ENCODE data around the gene DENND1A. TPM values are rescaled to one million over a fixed set of nuclear protein-coding genes. Genes with fewer than 3 reads are reported as not detected.

DENND1A gene
- total RNA-seq, 1 donor from 2014 or later = 48.1 TPM

GRCh38 chr9:123825342-123826060, 104.4 kb downstream of the DENND1A start:
- peaks cover 30% of the 10 kb centered on the region for H3K79me2 ChIP-seq (ENCODE audit: low read depth)
- no peak overlapping the region for H3K4me2 ChIP-seq
- no peak overlapping the region for H3K4me3 ChIP-seq
- peaks cover 6% of the 10 kb centered on the region for H3K4me1 Mint-ChIP-seq
- no peaks in the 10 kb centered on the region for H4K20me1 ChIP-seq (ENCODE audit: low read depth)
- H2AFZ ChIP-seq (replicated peaks) = no peak overlapping the region
- H3K27me3 ChIP-seq = no peaks in the 10 kb centered on the region
- H3K27ac Mint-ChIP-seq = no peak overlapping the region
- peaks cover 10% of the 10 kb centered on the region for H3K36me3 Mint-ChIP-seq
- peaks cover 6% of the 10 kb centered on the region for H3F3A ChIP-seq (ENCODE audit: low read depth)
- peaks cover 2% of the 10 kb centered on the region for H3K27me3 Mint-ChIP-seq (ENCODE audit: insufficient read depth, low read depth)
- peak; percentile 18 for DNase-seq (ENCODE audit: low spot score)
- no peak overlapping the region for H3K9ac ChIP-seq
- H3K9me3 Mint-ChIP-seq = peaks cover 31% of the 10 kb centered on the region
- H3K9me3 ChIP-seq (ENCODE audit: low read depth) = peaks cover 18% of the 10 kb centered on the region
- TF ChIP-seq, protein P1, sequence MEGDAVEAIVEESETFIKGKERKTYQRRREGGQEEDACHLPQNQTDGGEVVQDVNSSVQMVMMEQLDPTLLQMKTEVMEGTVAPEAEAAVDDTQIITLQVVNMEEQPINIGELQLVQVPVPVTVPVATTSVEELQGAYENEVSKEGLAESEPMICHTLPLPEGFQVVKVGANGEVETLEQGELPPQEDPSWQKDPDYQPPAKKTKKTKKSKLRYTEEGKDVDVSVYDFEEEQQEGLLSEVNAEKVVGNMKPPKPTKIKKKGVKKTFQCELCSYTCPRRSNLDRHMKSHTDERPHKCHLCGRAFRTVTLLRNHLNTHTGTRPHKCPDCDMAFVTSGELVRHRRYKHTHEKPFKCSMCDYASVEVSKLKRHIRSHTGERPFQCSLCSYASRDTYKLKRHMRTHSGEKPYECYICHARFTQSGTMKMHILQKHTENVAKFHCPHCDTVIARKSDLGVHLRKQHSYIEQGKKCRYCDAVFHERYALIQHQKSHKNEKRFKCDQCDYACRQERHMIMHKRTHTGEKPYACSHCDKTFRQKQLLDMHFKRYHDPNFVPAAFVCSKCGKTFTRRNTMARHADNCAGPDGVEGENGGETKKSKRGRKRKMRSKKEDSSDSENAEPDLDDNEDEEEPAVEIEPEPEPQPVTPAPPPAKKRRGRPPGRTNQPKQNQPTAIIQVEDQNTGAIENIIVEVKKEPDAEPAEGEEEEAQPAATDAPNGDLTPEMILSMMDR (IDR thresholded peaks at IDR 0.05) = peak; percentile 20
- TF ChIP-seq EZH2 (IDR thresholded peaks at IDR 0.05) = no peak
- H3K4me1 ChIP-seq = no peaks in the 10 kb centered on the region
- H3K4me3 Mint-ChIP-seq = no peak overlapping the region
- peaks cover 23% of the 10 kb centered on the region for H3K36me3 ChIP-seq
- no peak overlapping the region for H3K27ac ChIP-seq

DNA sequence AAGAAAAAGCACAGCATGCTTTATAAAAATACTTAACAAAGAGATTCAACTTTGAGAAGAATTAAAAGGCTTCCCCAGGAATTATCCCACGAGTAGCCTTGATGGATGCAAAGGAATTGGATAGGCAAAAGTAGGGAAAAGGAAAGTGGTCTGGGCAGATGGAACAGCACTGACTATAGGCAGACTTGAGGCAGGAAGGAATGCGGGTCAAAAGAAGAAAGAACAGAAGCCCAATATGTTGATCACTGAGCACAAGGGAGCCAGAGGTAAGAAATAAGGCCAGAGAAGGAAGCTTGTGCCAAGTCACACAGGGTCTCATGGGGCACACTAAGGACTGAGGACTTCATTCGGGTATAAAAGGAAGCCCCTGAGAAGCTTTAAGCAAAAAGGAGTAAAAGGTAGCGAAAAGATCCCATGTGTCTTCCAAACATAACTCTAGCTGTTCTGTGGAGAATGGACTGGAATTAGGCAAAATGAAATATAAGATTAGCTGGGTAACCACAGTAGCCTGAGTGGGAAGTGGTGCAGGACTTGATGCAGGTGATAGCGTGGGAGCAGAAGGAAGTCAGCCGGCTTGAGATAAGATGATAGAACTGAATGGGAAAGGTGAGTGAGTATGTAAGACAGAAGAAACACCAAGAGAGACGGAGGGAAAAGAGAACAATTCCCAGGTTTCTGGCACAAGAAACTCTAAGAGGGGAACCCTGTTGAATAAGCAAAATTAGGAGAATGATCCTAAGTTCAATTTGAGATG, 106.6 kb downstream of the DENND1A start:
- no peak overlapping the region for H3K27ac Mint-ChIP-seq
- H3K4me1 ChIP-seq = no peaks in the 10 kb centered on the region
- H3K27me3 Mint-ChIP-seq (ENCODE audit: insufficient read depth, low read depth) = peaks cover 2% of the 10 kb centered on the region
- H3K9ac ChIP-seq = no peak overlapping the region
- H3K79me2 ChIP-seq (ENCODE audit: low read depth) = peaks cover 20% of the 10 kb centered on the region
- no peaks in the 10 kb centered on the region for H4K20me1 ChIP-seq (ENCODE audit: low read depth)
- no peak overlapping the region for H3K4me2 ChIP-seq
- H3K4me1 Mint-ChIP-seq = peaks cover 6% of the 10 kb centered on the region
- H2AFZ ChIP-seq (replicated peaks) = no peak overlapping the region
- peaks cover 14% of the 10 kb centered on the region for H3K9me3 Mint-ChIP-seq
- H3K27ac ChIP-seq = no peak overlapping the region
- peaks cover 3% of the 10 kb centered on the region for H3K36me3 ChIP-seq
- peaks cover 4% of the 10 kb centered on the region for H3K36me3 Mint-ChIP-seq
- H3K4me3 Mint-ChIP-seq = no peak overlapping the region
- peaks cover 6% of the 10 kb centered on the region for H3F3A ChIP-seq (ENCODE audit: low read depth)
- TF ChIP-seq, protein P1 (IDR thresholded peaks at IDR 0.05) = no peak
- TF ChIP-seq EZH2 (IDR thresholded peaks at IDR 0.05) (no peak), EZH2phosphoT487 (IDR thresholded peaks at IDR 0.05) (no peak)
- peaks cover under 1% of the 10 kb centered on the region for H3K9me3 ChIP-seq (ENCODE audit: low read depth)
- H3K4me3 ChIP-seq = no peak overlapping the region
- H3K27me3 ChIP-seq = no peaks in the 10 kb centered on the region
- DNase-seq (ENCODE audit: low spot score) = no peak

DNA sequence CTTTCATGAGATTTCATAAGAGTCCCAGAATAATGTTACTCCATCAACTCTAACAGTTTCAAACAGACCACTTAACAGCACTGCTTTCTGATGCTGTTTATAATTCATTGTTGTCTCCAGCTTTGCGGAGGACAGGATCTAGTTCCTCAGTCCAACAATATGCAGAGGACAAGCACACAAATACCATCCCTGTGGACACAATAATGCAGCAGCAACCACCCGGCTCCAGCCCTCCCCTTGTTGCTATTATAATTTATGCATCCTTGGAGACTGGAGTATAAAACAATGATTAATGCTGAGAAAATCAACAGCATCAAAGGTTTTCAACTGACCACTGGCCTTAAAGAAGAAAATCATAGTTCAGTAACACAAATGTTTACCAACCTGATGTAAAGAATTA, 108.3 kb downstream of the DENND1A start:
- H3K27ac ChIP-seq = no peak overlapping the region
- H3K9ac ChIP-seq = no peak overlapping the region
- no peaks in the 10 kb centered on the region for H3K36me3 Mint-ChIP-seq
- peaks cover 9% of the 10 kb centered on the region for H3F3A ChIP-seq (ENCODE audit: low read depth)
- H3K4me1 Mint-ChIP-seq = peaks cover 6% of the 10 kb centered on the region
- H3K9me3 ChIP-seq (ENCODE audit: low read depth) = no peaks in the 10 kb centered on the region
- H4K20me1 ChIP-seq (ENCODE audit: low read depth) = no peaks in the 10 kb centered on the region
- H3K79me2 ChIP-seq (ENCODE audit: low read depth) = peaks cover 20% of the 10 kb centered on the region
- peaks cover 2% of the 10 kb centered on the region for H3K27me3 Mint-ChIP-seq (ENCODE audit: insufficient read depth, low read depth)
- H3K9me3 Mint-ChIP-seq = peaks cover 3% of the 10 kb centered on the region
- no peak for DNase-seq (ENCODE audit: low spot score)
- TF ChIP-seq EZH2 (IDR thresholded peaks at IDR 0.05) (no peak), EZH2phosphoT487 (IDR thresholded peaks at IDR 0.05) (no peak)
- TF ChIP-seq, protein P1 (IDR thresholded peaks at IDR 0.05) = no peak
- H3K27me3 ChIP-seq = no peaks in the 10 kb centered on the region
- no peak overlapping the region for H3K27ac Mint-ChIP-seq
- no peaks in the 10 kb centered on the region for H3K36me3 ChIP-seq
- H3K4me3 ChIP-seq = no peak overlapping the region
- H3K4me2 ChIP-seq = no peak overlapping the region
- no peaks in the 10 kb centered on the region for H3K4me1 ChIP-seq
- no peak overlapping the region for H3K4me3 Mint-ChIP-seq
- no peak overlapping the region for H2AFZ ChIP-seq (replicated peaks)
